Measurements from ENCODE around the gene MIEF2.

GRCh38 chr17:18241229-18241871 is 19.1 kb upstream of the MIEF2 start:
- TF ChIP-seq EZH2 (IDR thresholded peaks at IDR 0.05; ENCODE audit: borderline replicate concordance, insufficient read depth, low read length, poor library complexity, severe bottlenecking) (no peak), CTCF (IDR thresholded peaks at IDR 0.05; ENCODE audit: poor library complexity, severe bottlenecking) (no peak), TAF1 (IDR thresholded peaks at IDR 0.05; ENCODE audit: low read depth) (no peak), REST (IDR thresholded peaks at IDR 0.05; ENCODE audit: borderline replicate concordance) (no peak), POLR2AphosphoS5 (IDR thresholded peaks at IDR 0.05) (no peak), EP300 (conservative IDR thresholded peaks at IDR 0.05; ENCODE audit: poor library complexity, severe bottlenecking) (no peak), SMC3 (conservative IDR thresholded peaks at IDR 0.05; ENCODE audit: poor library complexity) (no peak), MXI1 (conservative IDR thresholded peaks at IDR 0.05; ENCODE audit: poor library complexity, severe bottlenecking) (no peak)
